Measurements from ENCODE around the gene GNB1L.

Gene GNB1L

GRCh38 chr22:19758896-19759426, 95.7 kb downstream of the GNB1L start:
- DNase-seq, result no peak

- DNase-seq, result no peak
Observed at GRCh38 chr22:19757985-19758895, 96.4 kb downstream of the GNB1L start.

- no peak for DNase-seq
Observed at GRCh38 chr22:19757140-19757984, 97.3 kb downstream of the GNB1L start.

- DNase-seq, result no peak
Observed at GRCh38 chr22:19756288-19757128, 98.2 kb downstream of the GNB1L start.

- no peak for DNase-seq
Observed at GRCh38 chr22:19755722-19756287, 98.9 kb downstream of the GNB1L start.

GRCh38 chr22:19755145-19755710, 99.4 kb downstream of the GNB1L start:
- DNase-seq, result no peak

- no peak for DNase-seq
Observed at GRCh38 chr22:19754701-19755144, 100.0 kb downstream of the GNB1L start.

- DNase-seq, result no peak
Observed at GRCh38 chr22:19753996-19754700, 100.5 kb downstream of the GNB1L start.

GRCh38 chr22:19753090-19753842, 101.4 kb downstream of the GNB1L start:
- no peak for DNase-seq

GRCh38 chr22:19751497-19752245, 103.0 kb downstream of the GNB1L start:
- no peak for DNase-seq

GRCh38 chr22:19750507-19751490, 103.9 kb downstream of the GNB1L start:
- DNase-seq, result no peak

GRCh38 chr22:19749876-19750275, 104.8 kb downstream of the GNB1L start:
- DNase-seq, result no peak

- DNase-seq, result no peak
Observed at GRCh38 chr22:19748991-19749664, 105.5 kb downstream of the GNB1L start.

- no peak for DNase-seq
Observed at GRCh38 chr22:19748139-19748538, 106.5 kb downstream of the GNB1L start.

- DNase-seq, result no peak
Observed at GRCh38 chr22:19747551-19747950, 107.1 kb downstream of the GNB1L start.

GRCh38 chr22:19746726-19747125, 107.9 kb downstream of the GNB1L start:
- DNase-seq, result no peak

Data from GDM1 (cell line).